K562 (cell line): Measurements from ENCODE around the gene INSIG1. TPM values are rescaled to one million over a fixed set of nuclear protein-coding genes. Genes with fewer than 3 reads are reported as not detected.

Source experiments
- ARNT ChIP-seq, 2 experiments: fragments of 450-650 bp; IDR thresholded peaks; 2 replicates each; pipeline ENCODE4 v1.6.1; 2016; ENCODE audit warnings: mild to moderate bottlenecking in 1 of 2
- CBFA2T2 ChIP-seq: fragments of 450-650 bp; conservative IDR thresholded peaks from 2 replicates; pipeline ENCODE4 v1.6.1; 2017; ENCODE audit warnings: mild to moderate bottlenecking
- CBX5 ChIP-seq: IDR thresholded peaks from 2 replicates; pipeline ENCODE4 v1.6.1; 2014; ENCODE audit warnings: low read depth, borderline replicate concordance
- EWSR1 ChIP-seq: fragments of 450-650 bp; IDR thresholded peaks from 2 replicates; pipeline ENCODE4 v1.6.1; 2018; ENCODE audit warnings: borderline replicate concordance, mild to moderate bottlenecking, low read depth, moderate library complexity; ENCODE audit not compliant: partially characterized antibody
- FOS ChIP-seq: IDR thresholded peaks from 3 replicates; pipeline ENCODE4 v1.6.1; 2011; ENCODE audit not compliant: insufficient read length; ENCODE audit errors: extremely low read depth
- GMEB1 ChIP-seq: fragments of 250-450 bp; sonication (Bioruptor Pico); IDR thresholded peaks from 2 replicates; pipeline ENCODE4 v1.4.0; 2020; ENCODE audit warnings: mild to moderate bottlenecking
- IRF1 ChIP-seq: sonication (generic); formaldehyde crosslinking; IDR thresholded peaks from 2 replicates; pipeline ENCODE4 v1.8.0; 2022; ENCODE audit warnings: missing genetic modification reagents, mild to moderate bottlenecking, borderline replicate concordance
- MAFK ChIP-seq: IDR thresholded peaks from 2 replicates; pipeline ENCODE4 v1.6.1; 2011; ENCODE audit warnings: low read length, improper control_type of control experiment
- NFATC3 ChIP-seq: fragments of 450-650 bp; IDR thresholded peaks from 2 replicates; pipeline ENCODE4 v1.6.1; 2017; ENCODE audit warnings: mild to moderate bottlenecking
- POLR2B ChIP-seq: fragments of 450-650 bp; IDR thresholded peaks from 2 replicates; pipeline ENCODE4 v1.6.1; 2018; ENCODE audit warnings: low read depth; ENCODE audit not compliant: partially characterized antibody
- POLR2H ChIP-seq: IDR thresholded peaks from 2 replicates; pipeline ENCODE4 v1.6.1; 2016; ENCODE audit warnings: missing genetic modification characterization, low read depth, mild to moderate bottlenecking, control low read depth, missing compliant biosample characterization, moderate library complexity
- RBM14 ChIP-seq: fragments of 200-400 bp; formaldehyde crosslinking; IDR thresholded peaks from 2 replicates; pipeline ENCODE4 v1.6.1; 2018; ENCODE audit warnings: low read depth, mild to moderate bottlenecking, low read length, moderate library complexity, borderline replicate concordance; ENCODE audit not compliant: insufficient read depth
- SETDB1 ChIP-seq: IDR thresholded peaks from one replicate; pipeline ENCODE4 v1.6.1; 2012; ENCODE audit warnings: low read length, control low read depth, inconsistent platforms
- ZFP91 ChIP-seq: sonication (generic); formaldehyde crosslinking; IDR thresholded peaks from 2 replicates; pipeline ENCODE4 v1.8.0; 2022; ENCODE audit warnings: mild to moderate bottlenecking, missing genetic modification reagents
- ZNF121 ChIP-seq: sonication (generic); formaldehyde crosslinking; conservative IDR thresholded peaks from 2 replicates; pipeline ENCODE4 v1.8.0; 2022; ENCODE audit warnings: missing genetic modification reagents
- ZNF224 ChIP-seq: sonication (generic); formaldehyde crosslinking; IDR thresholded peaks from 2 replicates; pipeline ENCODE4 v1.8.0; 2022; ENCODE audit warnings: mild to moderate bottlenecking, missing genetic modification reagents
- ZNF347 ChIP-seq: fragments of 450-650 bp; formaldehyde crosslinking; IDR thresholded peaks from 2 replicates; pipeline ENCODE4 v1.4.0; 2020; ENCODE audit warnings: low read depth, mild to moderate bottlenecking, moderate library complexity
- ZZZ3 ChIP-seq: fragments of 450-650 bp; IDR thresholded peaks from 2 replicates; pipeline ENCODE4 v1.6.1; 2016; ENCODE audit warnings: antibody characterized with exemption, mild to moderate bottlenecking, moderate library complexity
- polyA plus RNA-seq, 8 experiments: library from polyadenylated mRNA; depleted of rRNA in 4 of 8; stranded (reverse) in 5 of 8; unstranded in 3 of 8; fragments of >200 nt; fragmentation: Nextera tagmentation in 2 of 8; fragmentation: Illumina TruSeq in 1 of 8; extraction: Ambion mirVana in 2 of 8; extraction: Trizol in 1 of 8; gene quantifications; 2 replicates each; pipeline versions ENCODE4 v1.2.1 to v1.2.3, GENCODE V29; 2011 to 2014; ENCODE audit warnings: inconsistent platforms in 1 of 8, missing spikeins in 1 of 8
- total RNA-seq, 7 experiments: library from RNA; depleted of rRNA in 6 of 7; stranded (reverse); fragments of >200 nt in 6 of 7; fragmentation: Illumina TruSeq in 2 of 7; extraction: Trizol in 2 of 7; gene quantifications; 2 replicates each; pipeline versions ENCODE4 v1.2.1 to v1.2.3, GENCODE V29; 2011 to 2021; ENCODE audit warnings: low replicate concordance in 1 of 7
- TF ChIP-seq, protein P1 (sequence below): fragments of 250-450 bp; sonication (Bioruptor Pico); IDR thresholded peaks from 2 replicates; pipeline ENCODE4 v1.4.0; 2020; ENCODE audit warnings: mild to moderate bottlenecking, moderate library complexity
- TF ChIP-seq, protein P2 (sequence below), 2 experiments: fragments of 200-800 bp in 1 of 2; sonication (Bioruptor generic) in 1 of 2; sonication (generic) in 1 of 2; formaldehyde crosslinking in 1 of 2; IDR thresholded peaks in 1 of 2; conservative IDR thresholded peaks in 1 of 2; 2 replicates each; pipeline versions ENCODE4 v1.5.0 to v1.6.1; 2016 to 2020; ENCODE audit warnings: missing compliant biosample characterization in 1 of 2, missing genetic modification characterization in 1 of 2, missing genetic modification reagents in 1 of 2

The INSIG1 gene
- total and polyA plus RNA-seq, 9 of the 15 experiments (the other 6 are each of a cell fraction or from before 2014, with no cell fraction given), result 57.1 to 787 (median 238) TPM

- TF ChIP-seq ZFP91 (CRISPR knock-in tag) (0 out of 2 replicates have a peak, but pooled peaks have one; percentile 33), SETDB1 (no peak), CBX5 (no peak), NFATC3 (no peak), CBFA2T2 (peak; percentile 48), RBM14 (no peak), ZNF224 (CRISPR knock-in tag) (no peak), FOS (peak; percentile 90), MAFK (no peak), POLR2B (no peak), POLR2H (tag) (no peak), ZZZ3 (no peak), ZNF121 (CRISPR knock-in tag) (no peak), IRF1 (CRISPR knock-in tag) (no peak), GMEB1 (CRISPR knock-in tag) (no peak), ZNF347 (CRISPR knock-in tag) (no peak), EWSR1 (no peak), ARNT (IDR thresholded peaks at IDR 0.05) (0 out of 4 replicates have a peak, but pooled peaks of 1 of the 2 experiments have one; percentile 64)
- TF ChIP-seq, protein P1, sequence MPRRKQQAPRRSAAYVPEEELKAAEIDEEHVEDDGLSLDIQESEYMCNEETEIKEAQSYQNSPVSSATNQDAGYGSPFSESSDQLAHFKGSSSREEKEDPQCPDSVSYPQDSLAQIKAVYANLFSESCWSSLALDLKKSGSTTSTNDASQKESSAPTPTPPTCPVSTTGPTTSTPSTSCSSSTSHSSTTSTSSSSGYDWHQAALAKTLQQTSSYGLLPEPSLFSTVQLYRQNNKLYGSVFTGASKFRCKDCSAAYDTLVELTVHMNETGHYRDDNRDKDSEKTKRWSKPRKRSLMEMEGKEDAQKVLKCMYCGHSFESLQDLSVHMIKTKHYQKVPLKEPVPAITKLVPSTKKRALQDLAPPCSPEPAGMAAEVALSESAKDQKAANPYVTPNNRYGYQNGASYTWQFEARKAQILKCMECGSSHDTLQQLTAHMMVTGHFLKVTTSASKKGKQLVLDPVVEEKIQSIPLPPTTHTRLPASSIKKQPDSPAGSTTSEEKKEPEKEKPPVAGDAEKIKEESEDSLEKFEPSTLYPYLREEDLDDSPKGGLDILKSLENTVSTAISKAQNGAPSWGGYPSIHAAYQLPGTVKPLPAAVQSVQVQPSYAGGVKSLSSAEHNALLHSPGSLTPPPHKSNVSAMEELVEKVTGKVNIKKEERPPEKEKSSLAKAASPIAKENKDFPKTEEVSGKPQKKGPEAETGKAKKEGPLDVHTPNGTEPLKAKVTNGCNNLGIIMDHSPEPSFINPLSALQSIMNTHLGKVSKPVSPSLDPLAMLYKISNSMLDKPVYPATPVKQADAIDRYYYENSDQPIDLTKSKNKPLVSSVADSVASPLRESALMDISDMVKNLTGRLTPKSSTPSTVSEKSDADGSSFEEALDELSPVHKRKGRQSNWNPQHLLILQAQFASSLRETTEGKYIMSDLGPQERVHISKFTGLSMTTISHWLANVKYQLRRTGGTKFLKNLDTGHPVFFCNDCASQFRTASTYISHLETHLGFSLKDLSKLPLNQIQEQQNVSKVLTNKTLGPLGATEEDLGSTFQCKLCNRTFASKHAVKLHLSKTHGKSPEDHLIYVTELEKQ, result no peak
- TF ChIP-seq, protein P2, sequence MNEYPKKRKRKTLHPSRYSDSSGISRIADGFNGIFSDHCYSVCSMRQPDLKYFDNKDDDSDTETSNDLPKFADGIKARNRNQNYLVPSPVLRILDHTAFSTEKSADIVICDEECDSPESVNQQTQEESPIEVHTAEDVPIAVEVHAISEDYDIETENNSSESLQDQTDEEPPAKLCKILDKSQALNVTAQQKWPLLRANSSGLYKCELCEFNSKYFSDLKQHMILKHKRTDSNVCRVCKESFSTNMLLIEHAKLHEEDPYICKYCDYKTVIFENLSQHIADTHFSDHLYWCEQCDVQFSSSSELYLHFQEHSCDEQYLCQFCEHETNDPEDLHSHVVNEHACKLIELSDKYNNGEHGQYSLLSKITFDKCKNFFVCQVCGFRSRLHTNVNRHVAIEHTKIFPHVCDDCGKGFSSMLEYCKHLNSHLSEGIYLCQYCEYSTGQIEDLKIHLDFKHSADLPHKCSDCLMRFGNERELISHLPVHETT (CRISPR knock-in tag; conservative IDR thresholded peaks at IDR 0.05 in 1 of 2, IDR thresholded peaks at IDR 0.05 in 1 of 2), result 0 out of 4 replicates have a peak, but pooled peaks of 1 of the 2 experiments have one; percentile 44
Measured at GRCh38 chr7:155291045-155291530, 6.6 kb upstream of the INSIG1 start (continued).
